GM12875 (cell line): ENCODE results near the gene RPUSD4.

Experiments
- H3K4me3 ChIP-seq: one replicate; pipeline ENCODE4 v1.5.1; 2011; ENCODE audit warnings: low read depth, low read length, control low read depth
- CTCF ChIP-seq: IDR thresholded peaks from 2 replicates; pipeline ENCODE4 v1.5.1; 2011; ENCODE audit warnings: low read depth, mild to moderate bottlenecking, control low read depth, inconsistent platforms, low read length, moderate library complexity, borderline replicate concordance; ENCODE audit not compliant: insufficient read depth

The RPUSD4 gene

GRCh38 chr11:126246636-126247035, 35.2 kb upstream of the RPUSD4 start:
- no peak for TF ChIP-seq CTCF

DNA sequence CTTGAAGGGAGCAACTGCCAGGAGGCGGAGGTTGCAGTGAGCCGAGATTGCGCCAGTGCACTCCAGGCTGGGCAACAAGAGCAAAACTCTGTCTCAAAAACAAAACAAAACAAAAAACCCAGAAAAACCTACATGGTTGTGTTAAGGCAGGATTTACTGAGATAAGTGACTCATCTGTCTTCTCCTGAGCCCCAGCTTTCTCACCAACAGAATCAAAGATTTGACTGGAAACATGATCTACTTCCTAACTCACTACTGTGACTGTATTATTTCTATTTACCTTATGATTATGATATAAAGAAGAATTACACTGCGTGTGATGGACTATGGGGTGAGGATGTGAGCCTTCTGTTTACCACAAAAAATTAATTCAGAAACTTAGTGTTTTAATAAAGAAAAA, 21.9 kb upstream of the RPUSD4 start:
- H3K4me3 ChIP-seq: no peak overlapping the region
- TF ChIP-seq CTCF: no peak

More at GRCh38 chr11:126246636-126247035, 35.2 kb upstream of the RPUSD4 start:
- H3K4me3 ChIP-seq: no peak overlapping the region

GRCh38 chr11:126232683-126233082, 21.2 kb upstream of the RPUSD4 start:
- no peak for TF ChIP-seq CTCF
- H3K4me3 ChIP-seq: no peak overlapping the region

DNA sequence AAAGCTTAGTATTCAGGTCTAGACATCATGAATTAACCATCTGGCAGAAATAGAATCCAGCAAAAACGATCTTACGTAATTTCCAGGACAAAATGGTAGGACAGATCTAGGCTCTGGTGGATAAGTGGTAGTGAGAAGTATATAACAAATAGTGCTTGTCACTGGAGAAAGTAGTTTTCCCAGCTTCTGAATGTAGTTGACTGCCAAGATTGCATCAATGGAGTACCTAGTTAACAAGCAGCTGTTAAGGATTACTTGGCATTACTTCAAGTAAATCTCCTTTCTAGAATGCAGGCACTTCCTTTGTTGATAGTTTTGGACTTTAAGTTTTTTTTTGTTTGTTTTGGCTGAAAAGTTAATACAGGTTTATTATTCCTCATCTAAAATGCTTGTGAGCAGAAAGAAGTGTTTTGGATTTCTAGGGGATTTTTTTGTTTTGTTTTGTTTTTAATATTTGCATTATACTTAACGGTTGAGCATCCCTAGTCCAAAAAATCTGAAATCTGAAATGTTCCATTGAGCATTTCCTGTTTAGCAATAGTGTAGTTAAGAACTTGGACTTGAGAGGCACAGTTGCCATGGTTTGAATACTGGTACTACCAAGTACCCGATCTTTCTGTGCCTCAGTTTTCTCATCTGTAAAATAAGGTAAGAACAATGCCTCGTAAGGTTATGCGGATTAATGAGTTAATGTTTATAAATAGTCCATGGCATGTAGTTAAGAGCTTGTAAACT, 20.4 kb upstream of the RPUSD4 start:
- TF ChIP-seq CTCF: no peak

DNA sequence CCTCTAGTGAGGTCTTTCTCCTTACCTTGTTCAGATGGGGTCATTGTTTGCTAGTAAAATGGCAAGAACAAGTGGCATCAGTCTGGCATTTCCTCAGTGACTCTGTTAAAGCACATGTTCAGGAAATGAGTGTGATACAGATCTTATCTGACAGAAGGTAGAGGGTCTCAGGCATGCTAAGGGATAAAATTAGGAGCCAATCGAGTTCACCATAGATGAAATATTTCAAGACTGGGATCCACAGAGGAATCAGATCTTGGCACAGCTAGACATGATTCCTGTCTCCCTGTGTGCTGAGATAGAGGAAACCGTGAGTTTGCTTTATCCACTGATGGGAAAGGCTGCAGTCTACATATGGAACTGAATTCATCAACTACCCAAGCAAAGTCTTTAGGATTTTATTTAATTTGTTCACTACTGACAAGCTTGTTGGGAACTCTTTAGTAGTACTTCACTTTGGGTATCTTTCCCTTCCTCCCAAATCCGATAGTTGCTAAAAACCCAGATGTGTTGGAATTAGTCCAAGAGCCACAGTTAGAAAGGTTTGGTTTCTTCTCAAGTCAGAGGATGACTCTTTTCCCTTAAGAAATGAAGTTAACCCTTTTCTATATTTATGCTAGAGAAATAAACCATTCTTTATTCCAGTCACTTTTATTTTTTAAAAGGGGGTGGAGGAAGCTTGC, 18.5 kb upstream of the RPUSD4 start:
- no peak overlapping the region for H3K4me3 ChIP-seq
- TF ChIP-seq CTCF: no peak

More for the DNA sequence above, 20.4 kb upstream of the RPUSD4 start:
- no peak overlapping the region for H3K4me3 ChIP-seq

DNA sequence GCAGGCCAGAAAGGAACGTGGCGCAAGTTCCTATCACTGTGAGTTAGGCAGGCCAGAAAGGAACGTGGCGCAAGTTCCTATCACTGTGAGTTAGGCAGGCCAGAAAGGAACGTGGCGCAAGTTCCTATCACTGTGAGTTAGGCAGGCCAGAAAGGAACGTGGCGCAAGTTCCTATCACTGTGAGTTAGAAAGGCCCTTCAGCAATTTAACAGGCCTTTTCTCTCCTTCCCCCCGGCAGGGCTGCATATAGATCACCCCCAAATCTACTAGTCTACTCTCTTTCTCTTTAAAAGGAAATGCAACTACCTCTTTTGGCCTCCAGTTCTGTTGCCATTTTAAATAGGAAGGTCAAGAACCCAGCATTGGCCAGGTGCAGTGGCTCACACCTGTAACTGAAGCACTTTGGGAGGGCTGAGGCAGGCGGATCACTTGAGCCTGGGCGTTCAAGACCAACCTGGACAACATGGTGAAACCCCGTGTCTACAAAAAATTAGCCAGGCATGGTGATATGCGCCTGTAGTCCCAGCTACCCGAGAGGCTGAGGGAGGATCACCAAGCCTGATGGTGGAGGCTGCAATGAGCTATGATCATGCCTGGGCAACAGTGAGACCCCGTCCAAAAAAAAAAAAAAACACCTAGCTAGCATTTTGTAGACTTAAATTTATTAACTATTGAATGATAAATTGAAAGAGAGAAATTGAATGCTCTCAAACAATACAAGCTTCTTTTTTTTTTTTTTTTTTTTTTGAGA, 15.1 kb upstream of the RPUSD4 start:
- TF ChIP-seq CTCF: no peak
- no peak overlapping the region for H3K4me3 ChIP-seq
